HepG2 (cell line): Measurements from ENCODE around the gene SPRTN. TPM values are rescaled to one million over a fixed set of nuclear protein-coding genes. Genes with fewer than 3 reads are reported as not detected.

Experiments
- ATAC-seq: fragments of 200-7000 bp; cut with Tn5 transposase; 3 replicates; pipeline ENCODE4 v1.9.1; 2020; ENCODE audit warnings: mild to moderate bottlenecking, moderate library complexity
- BruUV-seq: library from RNA; stranded (reverse); fragments of 400-500 nt; replicated peaks from 2 replicates; lab custom pipeline; 2021; lab: Mats Ljungman, UMichigan
- CTCF ChIA-PET: fragments of 300-600 bp; formaldehyde crosslinking; extraction: SDS; loops from one replicate; lab custom pipeline; 2021; ENCODE audit warnings: low total read pairs, inconsistent platforms, low intra/inter-chr PET ratio; lab: Yijun Ruan, JAX
- POLR2A ChIA-PET: fragments of 350-600 bp; sonication (Branson Sonifier 250); formaldehyde crosslinking; loops from one replicate; lab custom pipeline; 2020; ENCODE audit warnings: antibody characterized with exemption, inconsistent platforms; lab: Yijun Ruan, JAX
- DNase-seq: peaks from one replicate; pipeline ENCODE4 v3.0.0-alpha.2; 2015; ENCODE audit warnings: low spot score
- FAIRE-seq: peaks from 3 replicates; lab custom pipeline; 2011; peaks lifted over from hg19 to GRCh38; lab: Jason Lieb, UNC
- H2AFZ ChIP-seq: one replicate; pipeline ENCODE4 v1.6.1; 2011; ENCODE audit warnings: low read length, inconsistent platforms
- H3K27ac ChIP-seq: fragments of 300-600 bp; 3 replicates; pipeline ENCODE4 v1.8.0; 2011; ENCODE audit warnings: mixed run types, mild to moderate bottlenecking, mixed read lengths, low read length, inconsistent platforms; ENCODE audit not compliant: insufficient read depth; ENCODE audit errors: extremely low read length
- H3K27me3 ChIP-seq, 2 experiments: fragments of 200-600 bp in 1 of 2; 2 replicates in 1 of 2; 3 replicates in 1 of 2; pipeline versions ENCODE4 v1.6.0 to v1.8.0; 2011; ENCODE audit warnings: low read length in 2 of 2, mild to moderate bottlenecking in 2 of 2, moderate library complexity in 2 of 2, inconsistent platforms in 1 of 2; ENCODE audit not compliant: insufficient read depth in 2 of 2, control insufficient read depth in 1 of 2
- H3K36me3 ChIP-seq, 2 experiments: fragments of 200-600 bp in 1 of 2; replicated peaks in 1 of 2; 2 replicates in 1 of 2; 3 replicates in 1 of 2; pipeline versions ENCODE4 v1.5.1 to v1.8.0; 2011; ENCODE audit warnings: low read length in 2 of 2, inconsistent platforms in 1 of 2; ENCODE audit not compliant: insufficient read depth in 2 of 2, control insufficient read depth in 1 of 2
- H3K4me1 ChIP-seq: 2 replicates; pipeline ENCODE4 v1.5.1; 2012; ENCODE audit warnings: low read length, inconsistent platforms; ENCODE audit not compliant: insufficient read depth
- H3K4me2 ChIP-seq: 2 replicates; pipeline ENCODE4 v1.6.0; 2011; ENCODE audit warnings: low read depth, low read length, inconsistent platforms
- H3K4me3 ChIP-seq, 3 experiments: fragments of 200-600 bp in 1 of 3; sonication (generic), shearing (Covaris generic) in 1 of 3; replicated peaks in 1 of 3; 2 replicates each; pipeline ENCODE4 v1.5.1; 2011 to 2016; ENCODE audit warnings: low read length in 3 of 3, inconsistent platforms in 2 of 3, low read depth in 2 of 3, mild to moderate bottlenecking in 2 of 3, control low read depth in 1 of 3, mixed read lengths in 1 of 3; ENCODE audit not compliant: insufficient read depth in 1 of 3
- H3K79me2 ChIP-seq: one replicate; pipeline ENCODE4 v1.6.1; 2011; ENCODE audit warnings: low read length, inconsistent platforms; ENCODE audit not compliant: insufficient read depth
- H3K9ac ChIP-seq: 2 replicates; pipeline ENCODE4 v1.6.0; 2011; ENCODE audit warnings: mild to moderate bottlenecking, low read depth, low read length, inconsistent platforms; ENCODE audit not compliant: insufficient read depth
- H3K9me3 ChIP-seq: 2 replicates; pipeline ENCODE4 v1.5.1; 2012; ENCODE audit warnings: mild to moderate bottlenecking, low read length
- H4K20me1 ChIP-seq: 2 replicates; pipeline ENCODE4 v1.6.0; 2011; ENCODE audit warnings: inconsistent platforms, mild to moderate bottlenecking, low read length, moderate library complexity; ENCODE audit not compliant: insufficient read depth
- AKAP8 ChIP-seq: sonication (generic); formaldehyde crosslinking; IDR thresholded peaks from 2 replicates; pipeline ENCODE4 v1.5.1; 2020; ENCODE audit warnings: mild to moderate bottlenecking, missing genetic modification reagents
- ATRX ChIP-seq: sonication (generic); formaldehyde crosslinking; IDR thresholded peaks from 2 replicates; pipeline ENCODE4 v1.4.0; 2020; ENCODE audit warnings: missing genetic modification reagents, borderline replicate concordance
- CCAR2 ChIP-seq: fragments of 200-400 bp; formaldehyde crosslinking; optimal IDR thresholded peaks from 2 replicates; pipeline ENCODE3; 2018; ENCODE audit warnings: low read depth, mild to moderate bottlenecking, low read length, moderate library complexity
- HMG20B ChIP-seq: conservative IDR thresholded peaks from 2 replicates; pipeline ENCODE4 v1.6.1; 2016; ENCODE audit warnings: missing genetic modification reagents, missing compliant biosample characterization
- KLF12 ChIP-seq: sonication (generic); formaldehyde crosslinking; IDR thresholded peaks from 2 replicates; pipeline ENCODE4 v1.4.0; 2020; ENCODE audit warnings: missing genetic modification reagents, borderline replicate concordance
- MAZ ChIP-seq, 2 experiments: sonication (generic) in 1 of 2; formaldehyde crosslinking in 1 of 2; IDR thresholded peaks; 2 replicates each; pipeline versions ENCODE4 v1.5.0 to v1.6.1; 2012 to 2020; ENCODE audit warnings: low read depth in 2 of 2, mild to moderate bottlenecking in 2 of 2, borderline replicate concordance in 1 of 2, improper control_type of control experiment in 1 of 2, low read length in 1 of 2, missing genetic modification reagents in 1 of 2, moderate library complexity in 1 of 2
- MIER2 ChIP-seq: IDR thresholded peaks from 2 replicates; pipeline ENCODE4 v1.6.1; 2016; ENCODE audit warnings: missing biosample characterization, missing genetic modification reagents
- ONECUT2 ChIP-seq: sonication (generic); formaldehyde crosslinking; IDR thresholded peaks from 2 replicates; pipeline ENCODE4 v1.4.0; 2020; ENCODE audit warnings: missing genetic modification reagents
- PCBP2 ChIP-seq: fragments of 200-400 bp; formaldehyde crosslinking; optimal IDR thresholded peaks from 2 replicates; pipeline ENCODE3; 2018; ENCODE audit warnings: low read length, low read depth; ENCODE audit not compliant: poor library complexity, severe bottlenecking
- SP1 ChIP-seq, 2 experiments: fragments of 450-650 bp in 1 of 2; sonication (generic) in 1 of 2; formaldehyde crosslinking in 1 of 2; IDR thresholded peaks; 2 replicates each; pipeline versions ENCODE4 v1.4.0 to v1.6.1; 2016 to 2020; ENCODE audit warnings: missing genetic modification reagents in 1 of 2
- SP140L ChIP-seq: sonication (generic); formaldehyde crosslinking; IDR thresholded peaks from 2 replicates; pipeline ENCODE4 v1.4.0; 2020; ENCODE audit warnings: missing genetic modification reagents, borderline replicate concordance
- ZBTB1 ChIP-seq: sonication (generic); formaldehyde crosslinking; IDR thresholded peaks from 2 replicates; pipeline ENCODE4 v1.4.0; 2020; ENCODE audit warnings: missing genetic modification reagents, borderline replicate concordance
- ZFP36 ChIP-seq: fragments of 150-350 bp; IDR thresholded peaks from 2 replicates; pipeline ENCODE4 v1.6.1; 2018; ENCODE audit warnings: borderline replicate concordance, low read length, low read depth; ENCODE audit not compliant: partially characterized antibody
- ZNF34 ChIP-seq: sonication (generic); formaldehyde crosslinking; IDR thresholded peaks from 2 replicates; pipeline ENCODE4 v1.4.0; 2020; ENCODE audit warnings: mild to moderate bottlenecking, missing genetic modification reagents, borderline replicate concordance
- ZNF564 ChIP-seq: sonication (generic); formaldehyde crosslinking; IDR thresholded peaks from 2 replicates; pipeline ENCODE4 v1.8.1; 2023; ENCODE audit warnings: mild to moderate bottlenecking, missing genetic modification reagents
- ZZZ3 ChIP-seq: sonication (generic); formaldehyde crosslinking; IDR thresholded peaks from 2 replicates; pipeline ENCODE4 v1.4.0; 2020; ENCODE audit warnings: missing genetic modification reagents, mild to moderate bottlenecking, borderline replicate concordance
- WGBS: methylation state at CpG from one replicate; pipeline ENCODE4 v1.1.6; 2017; ENCODE audit warnings: low lambda C conversion rate; 5-methylcytosine and 5-hydroxymethylcytosine counted together
- in situ Hi-C: cut with HindIII; loops from 2 replicates; pipeline ENCODE4 v1.10.0; 2017; ENCODE audit warnings: low pct_unique_long_range_greater_than_20kb; ENCODE audit not compliant: extremely low pct_ligation_motif_present
- intact Hi-C: fragments of 100-400 bp; cut with micrococcal nuclease; formaldehyde crosslinking; loops from one replicate; pipeline ENCODE4 v1.10.0; 2022; ENCODE audit not compliant: unreplicated experiment
- polyA plus RNA-seq, 8 experiments: library from polyadenylated mRNA; depleted of rRNA in 3 of 8; stranded (reverse) in 7 of 8; unstranded in 1 of 8; fragments of >200 nt; fragmentation: Illumina TruSeq in 4 of 8; extraction: Trizol in 4 of 8; gene quantifications; 2 replicates each; pipeline versions ENCODE4 v1.2.1 to v1.2.3, GENCODE V29; 2011 to 2016; ENCODE audit warnings: low read depth in 4 of 8, missing spikeins in 1 of 8, mixed read lengths in 1 of 8; ENCODE audit not compliant: insufficient read depth in 1 of 8
- total RNA-seq, 5 experiments: library from RNA; depleted of rRNA; stranded (reverse); fragments of >200 nt; fragmentation: Illumina TruSeq; extraction: Trizol; gene quantifications; 2 replicates each; pipeline ENCODE4 v1.2.3, GENCODE V29; 2016; ENCODE audit warnings: low read depth in 1 of 5
- TF ChIP-seq, protein P1 (sequence below): IDR thresholded peaks from 2 replicates; pipeline ENCODE4 v1.6.1; 2012; ENCODE audit warnings: inconsistent platforms

Gene SPRTN
- total and polyA plus RNA-seq, 2 of the 13 experiments (the other 11 are each of a cell fraction or from before 2014, with no cell fraction given), result 4.2 to 15.2 TPM

DNA sequence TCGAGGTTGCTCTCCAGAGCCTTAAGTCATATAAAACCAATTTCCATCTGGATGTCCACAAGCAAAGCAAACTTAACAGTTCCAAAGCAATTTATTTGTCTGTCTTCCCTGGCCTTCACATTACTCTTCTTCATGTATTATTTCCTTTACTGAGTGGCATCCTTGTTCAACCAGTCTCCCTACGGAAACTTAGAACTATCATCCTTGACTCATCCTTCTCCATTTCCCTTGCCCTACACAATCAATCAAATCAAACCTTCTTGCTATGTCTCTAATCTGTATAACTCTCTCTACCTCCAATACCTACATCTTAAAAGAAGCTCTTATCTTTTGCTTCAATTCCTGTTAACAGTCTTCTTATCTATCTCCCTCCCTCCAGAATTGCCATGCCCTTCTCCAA is 58.5 kb downstream of the SPRTN start:
- no TSS peak for BruUV-seq
- Histone ChIP-seq H2AFZ (no peak overlapping the region), H3K27ac (no peak overlapping the region), H3K4me1 (peaks cover 85% of the 10 kb centered on the region), H3K36me3 (peaks cover 0 to 34% of the 10 kb centered on the region in 2 experiments), H3K4me3 (no peak overlapping the region), H3K9ac (no peak overlapping the region), H3K27me3 (no peaks in the 10 kb centered on the region)
- FAIRE-seq, result no peak
- ChIA-PET POLR2A (interaction anchor here (1.1 kb wide), 1 partner anchor 22 kb away, joined by 3 read pairs; no protein-coding TSS in a partner anchor), CTCF (no interaction called here)
- 87% methylated on average over 2 of the region's 2 CpGs for WGBS
- no peak for DNase-seq
- in situ Hi-C loops, result no loop called here
- no peak for ATAC-seq
- TF ChIP-seq SP1 (IDR thresholded peaks at IDR 0.05) (no peak), SP1 (CRISPR knock-in tag; IDR thresholded peaks at IDR 0.05) (no peak), ONECUT2 (CRISPR knock-in tag) (no peak), ZNF564 (CRISPR knock-in tag) (no peak), CCAR2 (no peak), ZFP36 (no peak), KLF12 (CRISPR knock-in tag) (no peak), MAZ (IDR thresholded peaks at IDR 0.05; ENCODE audit: borderline replicate concordance, low read depth, low read length) (no peak), MAZ (CRISPR knock-in tag; IDR thresholded peaks at IDR 0.05; ENCODE audit: low read depth) (no peak), ZBTB1 (CRISPR knock-in tag) (no peak), ZNF34 (CRISPR knock-in tag) (no peak), ZZZ3 (CRISPR knock-in tag) (no peak), HMG20B (no peak), PCBP2 (no peak), MIER2 (CRISPR knock-in tag) (no peak), ATRX (CRISPR knock-in tag) (no peak), AKAP8 (CRISPR knock-in tag) (no peak), SP140L (CRISPR knock-in tag) (no peak)
- TF ChIP-seq, protein P1, sequence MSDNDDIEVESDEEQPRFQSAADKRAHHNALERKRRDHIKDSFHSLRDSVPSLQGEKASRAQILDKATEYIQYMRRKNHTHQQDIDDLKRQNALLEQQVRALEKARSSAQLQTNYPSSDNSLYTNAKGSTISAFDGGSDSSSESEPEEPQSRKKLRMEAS, result no peak
- TF ChIP-seq, all 625 proteins: peak for 0
- Histone ChIP-seq H3K4me2 (no peak overlapping the region; the same call in 1 of the 2 replicates), H4K20me1 (peaks cover 85% of the 10 kb centered on the region), H3K9me3 (no peaks in the 10 kb centered on the region), H3K79me2 (peaks cover 96% of the 10 kb centered on the region)
- intact Hi-C loops, result no loop called here
